Measurements from ENCODE around the gene DYSF. TPM values are rescaled to one million over a fixed set of nuclear protein-coding genes. Genes with fewer than 3 reads are reported as not detected.

Gene DYSF
- polyA plus RNA-seq, 1 of the 3 experiments (the other 2 are of a cell fraction) = 0.10 TPM

- Histone ChIP-seq H3K27me3 (ENCODE audit: insufficient read depth) (no peaks in the 10 kb centered on the region), H3K9me2 (no peaks in the 10 kb centered on the region), H4K20me1 (ENCODE audit: insufficient read depth) (no peaks in the 10 kb centered on the region), H3F3A (replicated peaks; ENCODE audit: insufficient read depth) (no peaks in the 10 kb centered on the region), H3K9me3 (no peaks in the 10 kb centered on the region), H3K4me2 (no peak overlapping the region), H3K27ac (ENCODE audit: low read depth in 2 of 2, low read length in 1 of 2) (no peak overlapping the region), H2AFZ (ENCODE audit: low read depth) (no peak overlapping the region), H3K4me3 (ENCODE audit: low read depth in 2 of 2, low read length in 1 of 2) (no peak overlapping the region), H3K36me3 (replicated peaks in 1 of 2; ENCODE audit: control insufficient read depth in 1 of 2, insufficient read depth in 2 of 2, low read length in 1 of 2) (no peaks in the 10 kb centered on the region), H3K4me1 (ENCODE audit: control insufficient read depth in 1 of 2, insufficient read depth in 2 of 2, low read depth in 1 of 2, low read length in 1 of 2) (no peaks in the 10 kb centered on the region), H3K9ac (no peak overlapping the region), H3K79me2 (ENCODE audit: insufficient read depth) (no peaks in the 10 kb centered on the region)
- TF ChIP-seq YY1 (IDR thresholded peaks at IDR 0.05; ENCODE audit: low read depth) (no peak), SIN3A (IDR thresholded peaks at IDR 0.05; ENCODE audit: borderline replicate concordance, low read depth, low read length) (no peak), TEAD4 (IDR thresholded peaks at IDR 0.05; ENCODE audit: borderline replicate concordance, insufficient read depth) (no peak), POLR2AphosphoS5 (IDR thresholded peaks at IDR 0.05; ENCODE audit: low read depth, low read length) (no peak), RXRA (IDR thresholded peaks at IDR 0.05; ENCODE audit: borderline replicate concordance, low read depth) (no peak), JUND (IDR thresholded peaks at IDR 0.05) (no peak), NRF1 (IDR thresholded peaks at IDR 0.05; ENCODE audit: low read depth, low read length) (no peak)
- 56% methylated on average over 3 of the region's 3 CpGs for WGBS (ENCODE audit: low lambda C conversion rate)
- no peak for DNase-seq
- ChIA-PET POLR2A (no interaction called here), CTCF (no interaction called here)
Observed at GRCh38 chr2:71658771-71659170, 205.4 kb downstream of the DYSF start.

- Histone ChIP-seq H3K9me3 (no peaks in the 10 kb centered on the region), H3F3A (replicated peaks; ENCODE audit: insufficient read depth) (no peaks in the 10 kb centered on the region), H3K4me2 (no peak overlapping the region), H3K27me3 (ENCODE audit: insufficient read depth) (no peaks in the 10 kb centered on the region), H3K4me3 (ENCODE audit: low read depth in 2 of 2, low read length in 1 of 2) (no peak overlapping the region), H3K9ac (no peak overlapping the region), H2AFZ (ENCODE audit: low read depth) (no peak overlapping the region), H3K36me3 (replicated peaks in 1 of 2; ENCODE audit: control insufficient read depth in 1 of 2, insufficient read depth in 2 of 2, low read length in 1 of 2) (no peaks in the 10 kb centered on the region), H3K27ac (ENCODE audit: low read depth in 2 of 2, low read length in 1 of 2) (no peak overlapping the region), H3K79me2 (ENCODE audit: insufficient read depth) (no peaks in the 10 kb centered on the region), H4K20me1 (ENCODE audit: insufficient read depth) (no peaks in the 10 kb centered on the region), H3K9me2 (no peaks in the 10 kb centered on the region), H3K4me1 (ENCODE audit: control insufficient read depth in 1 of 2, insufficient read depth in 2 of 2, low read depth in 1 of 2, low read length in 1 of 2) (no peaks in the 10 kb centered on the region)
- DNase-seq = no peak
- ChIA-PET POLR2A (no interaction called here), CTCF (no interaction called here)
- TF ChIP-seq NRF1 (IDR thresholded peaks at IDR 0.05; ENCODE audit: low read depth, low read length) (no peak), RFX5 (IDR thresholded peaks at IDR 0.05; ENCODE audit: low read length) (no peak), TEAD4 (IDR thresholded peaks at IDR 0.05; ENCODE audit: borderline replicate concordance, insufficient read depth) (no peak), TCF12 (IDR thresholded peaks at IDR 0.05) (no peak), FOXM1 (IDR thresholded peaks at IDR 0.05; ENCODE audit: low read depth) (no peak), GATA2 (CRISPR knock-in tag; IDR thresholded peaks at IDR 0.05) (no peak), MXI1 (IDR thresholded peaks at IDR 0.05; ENCODE audit: low read depth, low read length) (no peak), RCOR1 (IDR thresholded peaks at IDR 0.05; ENCODE audit: low read length) (no peak), RAD21 (IDR thresholded peaks at IDR 0.05; ENCODE audit: low read length) (no peak), YY1 (IDR thresholded peaks at IDR 0.05; ENCODE audit: low read depth) (no peak), NFIC (IDR thresholded peaks at IDR 0.05; ENCODE audit: borderline replicate concordance) (no peak), EP300 (IDR thresholded peaks at IDR 0.05; ENCODE audit: borderline replicate concordance in 1 of 2, low read depth in 1 of 2, low read length in 1 of 2) (no peak), SMC3 (IDR thresholded peaks at IDR 0.05; ENCODE audit: low read depth, low read length) (no peak), CTCF (IDR thresholded peaks at IDR 0.05) (no peak)
- WGBS (ENCODE audit: low lambda C conversion rate) = 0% methylated on average over 3 of the region's 5 CpGs
Observed at GRCh38 chr2:71659868-71660518, 206.6 kb downstream of the DYSF start.
